Testis (tissue), 2 donors: ENCODE data around the gene PKHD1.

Experiments
- CTCF ChIP-seq, 3 experiments: fragments of 450-650 bp in 2 of 3; fragments of 200-600 bp in 1 of 3; sonication (generic) in 1 of 3; IDR thresholded peaks; one replicate each; pipeline ENCODE4 v1.5.1; 2016 to 2019; ENCODE audit warnings: antibody characterized with exemption in 3 of 3, mild to moderate bottlenecking in 2 of 3, moderate library complexity in 1 of 3
- POLR2A ChIP-seq: fragments of 450-650 bp; IDR thresholded peaks from one replicate; pipeline ENCODE4 v1.6.1; 2017; ENCODE audit warnings: antibody characterized with exemption, mild to moderate bottlenecking, moderate library complexity

DNA sequence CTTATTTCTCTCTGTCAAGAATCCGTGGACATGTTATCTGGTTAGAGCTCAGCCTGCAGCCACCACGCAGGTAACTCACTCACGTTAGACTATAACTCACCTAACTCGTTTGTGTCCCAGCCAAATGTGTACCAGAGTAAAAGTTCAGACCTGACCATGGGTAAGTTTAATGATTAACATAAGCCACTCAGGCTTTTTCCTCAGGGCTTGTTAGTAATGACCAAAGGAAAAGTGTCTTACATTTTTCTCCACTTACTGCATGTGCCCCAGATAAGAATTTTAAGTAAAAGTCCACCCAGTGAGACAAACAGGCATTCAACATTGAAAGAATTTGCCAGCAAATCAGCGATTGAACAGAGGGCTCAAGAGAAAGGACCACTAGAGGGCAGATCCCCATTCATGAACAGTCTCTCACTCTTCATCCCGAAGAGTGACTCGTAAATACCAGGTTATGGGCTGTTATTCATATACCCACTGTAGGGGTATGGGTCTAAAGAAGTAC, at the start of gene PKHD1:
- TF ChIP-seq CTCF (IDR thresholded peaks at IDR 0.05) (peak in 1 of 3 experiments; percentile 24), POLR2A (no peak)
